K562 (cell line): ENCODE measurements around the gene TANC1. TPM values are rescaled to one million over a fixed set of nuclear protein-coding genes. Genes with fewer than 3 reads are reported as not detected.
A peak's percentile ranks its signal among the peaks of the same experiment; 100 is the strongest.

ENCODE experiments used
- ETV5 ChIP-seq: sonication (generic); formaldehyde crosslinking; IDR thresholded peaks from 2 replicates; pipeline ENCODE4 v1.4.0; 2020; ENCODE audit warnings: low read depth, mild to moderate bottlenecking, missing genetic modification reagents
- HDAC2 ChIP-seq: fragments of 450-650 bp; IDR thresholded peaks from 2 replicates; pipeline ENCODE4 v1.6.1; 2016; ENCODE audit warnings: mild to moderate bottlenecking
- HOMEZ ChIP-seq: fragments of 250-450 bp; sonication (Bioruptor Pico); IDR thresholded peaks from 2 replicates; pipeline ENCODE4 v1.4.0; 2020; ENCODE audit warnings: mild to moderate bottlenecking, moderate library complexity
- ILK ChIP-seq: fragments of 450-650 bp; IDR thresholded peaks from 2 replicates; pipeline ENCODE4 v1.6.1; 2016; ENCODE audit warnings: missing genetic modification characterization, low read depth, mild to moderate bottlenecking, missing compliant biosample characterization, moderate library complexity, borderline replicate concordance
- MTA1 ChIP-seq: fragments of 450-650 bp; IDR thresholded peaks from 2 replicates; pipeline ENCODE4 v1.6.1; 2017; ENCODE audit warnings: borderline replicate concordance
- NFE2 ChIP-seq: IDR thresholded peaks from 2 replicates; pipeline ENCODE4 v1.6.1; 2014; ENCODE audit warnings: antibody characterized with exemption, low read depth
- PHF8 ChIP-seq: fragments of 200-600 bp; sonication (generic); IDR thresholded peaks from 2 replicates; pipeline ENCODE4 v1.6.1; 2012; ENCODE audit warnings: mixed run types, mild to moderate bottlenecking, inconsistent platforms, low read length, moderate library complexity, borderline replicate concordance
- POLR2A ChIP-seq: fragments of 450-650 bp; conservative IDR thresholded peaks from 2 replicates; pipeline ENCODE4 v1.6.1; 2016
- RAD51 ChIP-seq: fragments of 450-650 bp; IDR thresholded peaks from 2 replicates; pipeline ENCODE4 v1.7.1; 2016; ENCODE audit warnings: low read depth, mild to moderate bottlenecking, borderline replicate concordance
- SP2 ChIP-seq: IDR thresholded peaks from 2 replicates; pipeline ENCODE4 v1.6.1; 2011; ENCODE audit warnings: mild to moderate bottlenecking, low read depth, low read length, moderate library complexity; ENCODE audit not compliant: poor library complexity, severe bottlenecking; ENCODE audit errors: extremely low read depth
- TEAD1 ChIP-seq, 2 experiments: fragments of 450-650 bp in 1 of 2; sonication (generic) in 1 of 2; formaldehyde crosslinking; IDR thresholded peaks; 2 replicates each; pipeline versions ENCODE4 v1.4.0 to v1.8.0; 2020 to 2022; ENCODE audit warnings: mild to moderate bottlenecking in 2 of 2, missing genetic modification reagents in 1 of 2
- U2AF1 ChIP-seq: fragments of 200-400 bp; formaldehyde crosslinking; optimal IDR thresholded peaks from 2 replicates; pipeline ENCODE3; 2017; ENCODE audit warnings: mild to moderate bottlenecking, low read depth, low read length, moderate library complexity
- ZKSCAN1 ChIP-seq: fragments of 150-350 bp; IDR thresholded peaks from 2 replicates; pipeline ENCODE4 v1.6.1; 2016; ENCODE audit warnings: low read depth, low read length
- ZNF133 ChIP-seq: fragments of 250-450 bp; sonication (Bioruptor Pico); IDR thresholded peaks from 2 replicates; pipeline ENCODE4 v1.4.0; 2020; ENCODE audit warnings: mild to moderate bottlenecking
- ZNF778 ChIP-seq: fragments of 450-650 bp; formaldehyde crosslinking; IDR thresholded peaks from 2 replicates; pipeline ENCODE4 v1.4.0; 2020; ENCODE audit warnings: mild to moderate bottlenecking, moderate library complexity
- polyA plus RNA-seq, 8 experiments: library from polyadenylated mRNA; depleted of rRNA in 4 of 8; stranded (reverse) in 5 of 8; unstranded in 3 of 8; fragments of >200 nt; fragmentation: Nextera tagmentation in 2 of 8; fragmentation: Illumina TruSeq in 1 of 8; extraction: Ambion mirVana in 2 of 8; extraction: Trizol in 1 of 8; gene quantifications; 2 replicates each; pipeline versions ENCODE4 v1.2.1 to v1.2.3, GENCODE V29; 2011 to 2014; ENCODE audit warnings: inconsistent platforms in 1 of 8, missing spikeins in 1 of 8
- total RNA-seq, 7 experiments: library from RNA; depleted of rRNA in 6 of 7; stranded (reverse); fragments of >200 nt in 6 of 7; fragmentation: Illumina TruSeq in 2 of 7; extraction: Trizol in 2 of 7; gene quantifications; 2 replicates each; pipeline versions ENCODE4 v1.2.1 to v1.2.3, GENCODE V29; 2011 to 2021; ENCODE audit warnings: low replicate concordance in 1 of 7
- TF ChIP-seq, protein P1 (sequence below): fragments of 450-650 bp; conservative IDR thresholded peaks from 2 replicates; pipeline ENCODE4 v1.6.1; 2016; ENCODE audit warnings: missing genetic modification characterization, low read depth, mild to moderate bottlenecking, missing compliant biosample characterization, moderate library complexity
- TF ChIP-seq, protein P2 (sequence below), 2 experiments: fragments of 450-650 bp in 1 of 2; sonication (generic) in 1 of 2; formaldehyde crosslinking in 1 of 2; IDR thresholded peaks; 2 replicates each; pipeline versions ENCODE4 v1.7.1 to v1.9.0; 2016 to 2022; ENCODE audit warnings: inconsistent platforms in 1 of 2, mild to moderate bottlenecking in 1 of 2, missing genetic modification reagents in 1 of 2

Gene TANC1
- total and polyA plus RNA-seq, 9 of the 15 experiments (the other 6 are each of a cell fraction or from before 2014, with no cell fraction given): under 0.01 to 0.20 (median 0.07) TPM; not detected in 1

- TF ChIP-seq HOMEZ (CRISPR knock-in tag): no peak
- TF ChIP-seq ZNF778: no peak
- peak; percentile 69; the same call in 1 of the 2 replicates for TF ChIP-seq MTA1
- no peak for TF ChIP-seq ETV5 (CRISPR knock-in tag)
- no peak for TF ChIP-seq ZKSCAN1
- no peak for TF ChIP-seq ILK
- 0 out of 2 replicates have a peak, but pooled peaks have one; percentile 31 for TF ChIP-seq NFE2
- no peak for TF ChIP-seq ZNF133 (CRISPR knock-in tag)
- TF ChIP-seq POLR2A: no peak
- TF ChIP-seq PHF8: no peak
- TF ChIP-seq, protein P1, sequence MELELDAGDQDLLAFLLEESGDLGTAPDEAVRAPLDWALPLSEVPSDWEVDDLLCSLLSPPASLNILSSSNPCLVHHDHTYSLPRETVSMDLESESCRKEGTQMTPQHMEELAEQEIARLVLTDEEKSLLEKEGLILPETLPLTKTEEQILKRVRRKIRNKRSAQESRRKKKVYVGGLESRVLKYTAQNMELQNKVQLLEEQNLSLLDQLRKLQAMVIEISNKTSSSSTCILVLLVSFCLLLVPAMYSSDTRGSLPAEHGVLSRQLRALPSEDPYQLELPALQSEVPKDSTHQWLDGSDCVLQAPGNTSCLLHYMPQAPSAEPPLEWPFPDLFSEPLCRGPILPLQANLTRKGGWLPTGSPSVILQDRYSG (tag): no peak
- TF ChIP-seq TEAD1 (CRISPR knock-in tag; IDR thresholded peaks at IDR 0.05): peak in 1 of 2 experiments; percentile 89; a peak in 1 of 4 replicates
- TF ChIP-seq SP2: no peak
- no peak for TF ChIP-seq U2AF1
- no peak for TF ChIP-seq RAD51
- peak; percentile 94 for TF ChIP-seq HDAC2
- TF ChIP-seq, protein P2, sequence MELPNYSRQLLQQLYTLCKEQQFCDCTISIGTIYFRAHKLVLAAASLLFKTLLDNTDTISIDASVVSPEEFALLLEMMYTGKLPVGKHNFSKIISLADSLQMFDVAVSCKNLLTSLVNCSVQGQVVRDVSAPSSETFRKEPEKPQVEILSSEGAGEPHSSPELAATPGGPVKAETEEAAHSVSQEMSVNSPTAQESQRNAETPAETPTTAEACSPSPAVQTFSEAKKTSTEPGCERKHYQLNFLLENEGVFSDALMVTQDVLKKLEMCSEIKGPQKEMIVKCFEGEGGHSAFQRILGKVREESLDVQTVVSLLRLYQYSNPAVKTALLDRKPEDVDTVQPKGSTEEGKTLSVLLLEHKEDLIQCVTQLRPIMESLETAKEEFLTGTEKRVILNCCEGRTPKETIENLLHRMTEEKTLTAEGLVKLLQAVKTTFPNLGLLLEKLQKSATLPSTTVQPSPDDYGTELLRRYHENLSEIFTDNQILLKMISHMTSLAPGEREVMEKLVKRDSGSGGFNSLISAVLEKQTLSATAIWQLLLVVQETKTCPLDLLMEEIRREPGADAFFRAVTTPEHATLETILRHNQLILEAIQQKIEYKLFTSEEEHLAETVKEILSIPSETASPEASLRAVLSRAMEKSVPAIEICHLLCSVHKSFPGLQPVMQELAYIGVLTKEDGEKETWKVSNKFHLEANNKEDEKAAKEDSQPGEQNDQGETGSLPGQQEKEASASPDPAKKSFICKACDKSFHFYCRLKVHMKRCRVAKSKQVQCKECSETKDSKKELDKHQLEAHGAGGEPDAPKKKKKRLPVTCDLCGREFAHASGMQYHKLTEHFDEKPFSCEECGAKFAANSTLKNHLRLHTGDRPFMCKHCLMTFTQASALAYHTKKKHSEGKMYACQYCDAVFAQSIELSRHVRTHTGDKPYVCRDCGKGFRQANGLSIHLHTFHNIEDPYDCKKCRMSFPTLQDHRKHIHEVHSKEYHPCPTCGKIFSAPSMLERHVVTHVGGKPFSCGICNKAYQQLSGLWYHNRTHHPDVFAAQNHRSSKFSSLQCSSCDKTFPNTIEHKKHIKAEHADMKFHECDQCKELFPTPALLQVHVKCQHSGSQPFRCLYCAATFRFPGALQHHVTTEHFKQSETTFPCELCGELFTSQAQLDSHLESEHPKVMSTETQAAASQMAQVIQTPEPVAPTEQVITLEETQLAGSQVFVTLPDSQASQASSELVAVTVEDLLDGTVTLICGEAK (IDR thresholded peaks at IDR 0.05): peak; percentile 63
- TF ChIP-seq, protein P2 (CRISPR knock-in tag; IDR thresholded peaks at IDR 0.05): no peak
Measured at GRCh38 chr2:159152128-159152778, 183.8 kb downstream of the TANC1 start (continued).
